Duodenal mucosa (tissue), 2 donors: ENCODE results near the gene C15orf62.

Experiments used
- H3K27ac ChIP-seq: one replicate; pipeline ENCODE4 v1.7.0; 2013; ENCODE audit warnings: low read depth, low read length
- H3K27me3 ChIP-seq, 2 donors: one replicate each; pipeline ENCODE4 v1.7.0; 2013; ENCODE audit warnings: low read length in 2 of 2, control low read depth in 1 of 2; ENCODE audit not compliant: insufficient read depth in 2 of 2, control insufficient read depth in 1 of 2
- H3K36me3 ChIP-seq, 2 donors: one replicate each; pipeline ENCODE4 v1.7.0; 2013; ENCODE audit warnings: low read length in 2 of 2, control low read depth in 1 of 2; ENCODE audit not compliant: insufficient read depth in 2 of 2, control insufficient read depth in 1 of 2
- H3K4me1 ChIP-seq, 2 donors: one replicate each; pipeline ENCODE4 v1.7.0; 2013; ENCODE audit warnings: low read length in 2 of 2, control low read depth in 1 of 2; ENCODE audit not compliant: insufficient read depth in 2 of 2, control insufficient read depth in 1 of 2
- H3K4me3 ChIP-seq, 2 donors: one replicate each; pipeline ENCODE4 v1.7.0; 2013; ENCODE audit warnings: low read length in 2 of 2, low read depth in 1 of 2
- H3K9ac ChIP-seq, 2 donors: one replicate each; pipeline ENCODE4 v1.7.0; 2013; ENCODE audit warnings: low read length in 2 of 2, low read depth in 1 of 2
- H3K9me3 ChIP-seq, 2 donors: one replicate each; pipeline ENCODE4 v1.7.0; 2013; ENCODE audit warnings: low read length in 2 of 2, control low read depth in 1 of 2; ENCODE audit not compliant: control insufficient read depth in 1 of 2

Gene C15orf62

DNA sequence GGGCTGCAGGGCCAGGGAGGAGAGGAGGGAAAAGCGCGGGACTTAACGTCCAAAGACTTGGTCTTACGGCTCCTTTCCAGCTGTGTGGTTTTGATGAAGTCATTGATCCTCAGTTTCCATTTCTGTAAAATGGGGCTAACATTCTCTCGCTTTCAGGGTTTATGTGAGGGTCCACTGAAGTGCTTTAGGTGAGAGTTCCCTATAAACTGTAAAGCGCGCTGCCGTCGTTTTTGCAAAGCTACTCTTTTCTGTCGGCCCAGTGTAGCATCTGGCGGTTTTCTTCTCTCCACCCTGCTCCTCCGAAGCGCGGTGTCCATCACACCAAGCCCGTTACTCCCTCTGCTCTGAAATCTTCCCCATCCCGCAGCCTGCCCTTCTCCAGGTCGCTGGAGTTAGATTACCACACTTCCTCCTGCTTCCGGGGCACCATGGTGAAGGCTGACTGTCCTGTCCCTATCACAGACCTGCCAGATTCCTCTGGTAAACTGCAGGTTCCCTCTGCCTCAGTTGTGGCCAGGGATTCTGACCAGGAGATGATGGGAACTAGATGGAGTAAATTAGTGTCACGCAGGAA is 38.2 kb downstream of the C15orf62 start:
- no peaks in the 10 kb centered on the region for H3K27me3 ChIP-seq
- H3K27ac ChIP-seq = peak overlapping the region; percentile 50
- H3K4me1 ChIP-seq = peaks cover 28 to 36% of the 10 kb centered on the region in 2 donors
- H3K9me3 ChIP-seq = no peaks in the 10 kb centered on the region
- H3K4me3 ChIP-seq = peak overlapping the region; percentile 99 to 100
- peak overlapping the region; percentile 51 to 100 for H3K9ac ChIP-seq
- peaks cover 9 to 23% of the 10 kb centered on the region in 2 donors for H3K36me3 ChIP-seq

DNA sequence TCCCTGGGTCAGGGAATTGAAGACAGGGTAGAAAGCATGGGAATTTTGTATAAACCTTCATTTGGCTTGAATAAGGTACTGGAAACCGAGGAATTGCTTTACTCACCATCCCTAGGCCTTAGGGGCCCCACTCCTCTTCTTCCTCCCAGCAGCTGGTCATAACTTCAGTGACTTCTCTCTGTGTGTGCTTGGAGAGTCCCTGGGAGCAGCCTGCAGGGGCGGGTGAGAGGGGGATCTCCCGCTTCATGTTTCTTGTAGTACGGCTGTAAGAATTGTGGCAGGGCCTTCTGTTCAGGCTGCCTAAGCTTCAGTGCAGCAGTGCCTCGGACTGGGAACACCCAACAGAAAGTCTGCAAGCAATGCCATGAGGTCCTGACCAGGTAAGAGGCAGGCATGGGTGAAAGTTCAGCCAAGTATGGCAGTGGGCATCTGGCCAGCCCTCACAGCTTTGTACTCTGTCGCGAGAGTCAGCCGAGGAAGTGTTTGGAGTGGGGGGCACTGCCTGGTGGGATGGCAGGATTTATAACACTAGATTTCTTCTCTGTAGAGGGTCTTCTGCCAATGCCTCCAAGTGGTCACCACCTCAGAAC is 39.2 kb downstream of the C15orf62 start:
- Histone ChIP-seq H3K4me3 (peak overlapping the region in 1 of 2 donors; percentile 100), H3K9me3 (no peaks in the 10 kb centered on the region), H3K4me1 (peaks cover 19 to 31% of the 10 kb centered on the region in 2 donors), H3K36me3 (peaks cover 14 to 33% of the 10 kb centered on the region in 2 donors), H3K9ac (no peak overlapping the region), H3K27ac (no peak overlapping the region), H3K27me3 (no peaks in the 10 kb centered on the region)

DNA sequence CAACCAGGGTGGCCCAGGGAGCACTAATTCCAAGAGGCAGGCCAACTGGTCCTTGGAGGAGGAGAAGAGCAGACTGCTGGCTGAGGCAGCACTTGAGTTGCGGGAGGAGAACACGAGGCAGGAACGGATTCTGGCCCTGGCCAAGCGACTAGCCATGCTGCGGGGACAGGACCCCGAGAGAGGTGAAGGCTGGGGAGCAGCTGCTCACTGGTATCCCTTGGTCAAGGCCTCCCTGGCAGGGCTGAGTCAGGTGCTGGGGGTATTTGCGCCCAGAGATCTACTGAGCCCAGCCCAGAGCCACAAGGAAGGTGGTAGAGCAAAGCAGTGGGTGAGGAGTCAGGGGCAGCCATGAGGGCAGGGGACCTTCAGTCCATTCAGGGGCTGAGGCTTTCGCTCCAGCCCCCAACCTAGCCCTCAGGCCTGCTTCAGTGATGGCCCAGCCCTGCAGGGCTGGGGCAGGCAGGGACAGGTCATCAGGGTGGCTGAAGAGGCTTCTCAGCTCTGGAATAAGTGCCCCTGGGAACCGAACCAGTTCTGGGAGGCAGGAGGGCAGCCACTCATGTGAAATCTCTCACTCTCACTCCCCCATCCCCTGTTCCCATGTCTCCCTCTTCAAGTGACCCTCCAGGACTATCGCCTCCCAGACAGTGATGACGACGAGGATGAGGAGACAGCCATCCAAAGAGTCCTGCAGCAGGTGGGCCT is 43.1 kb downstream of the C15orf62 start:
- no peak overlapping the region for H3K9ac ChIP-seq
- H3K4me1 ChIP-seq = peaks cover 11 to 22% of the 10 kb centered on the region in 2 donors
- H3K9me3 ChIP-seq = no peaks in the 10 kb centered on the region
- H3K27ac ChIP-seq = no peak overlapping the region
- H3K4me3 ChIP-seq = no peak overlapping the region
- peaks cover 30 to 52% of the 10 kb centered on the region in 2 donors for H3K36me3 ChIP-seq
- H3K27me3 ChIP-seq = no peaks in the 10 kb centered on the region

DNA sequence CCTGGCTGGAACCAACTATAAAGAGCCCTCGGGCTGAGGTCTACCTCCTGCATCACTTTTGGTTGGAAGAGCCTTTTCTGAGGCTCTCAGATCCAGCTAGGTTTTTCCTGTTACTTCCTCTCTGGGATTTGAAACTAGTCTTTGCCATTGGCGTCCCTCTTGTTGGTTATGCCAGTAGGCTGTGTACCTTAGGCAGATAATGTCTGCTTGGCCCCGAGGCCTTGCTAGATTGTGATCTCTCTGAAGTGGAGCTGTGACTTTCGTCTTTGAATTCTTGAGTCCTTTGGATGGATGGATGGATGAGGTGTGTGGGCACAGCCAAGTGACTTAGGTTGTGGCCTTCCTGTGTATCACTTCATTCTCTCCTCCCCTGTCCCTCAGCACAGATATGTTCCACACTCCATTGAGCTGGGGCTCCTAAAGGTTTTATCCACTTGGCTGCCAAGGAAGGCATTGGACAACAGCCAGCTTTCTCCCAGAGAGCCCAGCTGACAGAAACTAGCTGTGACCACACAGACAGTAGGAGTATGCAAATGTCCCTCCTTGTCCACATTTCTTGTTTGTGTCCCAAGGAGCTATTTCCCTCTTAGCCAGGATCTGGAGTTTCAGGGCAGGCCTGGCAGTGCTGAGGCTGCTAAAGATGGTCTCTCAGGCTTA is 45.4 kb downstream of the C15orf62 start:
- no peak overlapping the region for H3K27ac ChIP-seq
- H3K9ac ChIP-seq = no peak overlapping the region
- H3K9me3 ChIP-seq = no peaks in the 10 kb centered on the region
- H3K36me3 ChIP-seq = peaks cover 30 to 46% of the 10 kb centered on the region in 2 donors
- no peak overlapping the region for H3K4me3 ChIP-seq
- H3K27me3 ChIP-seq = no peaks in the 10 kb centered on the region
- no peaks in the 10 kb centered on the region for H3K4me1 ChIP-seq

DNA sequence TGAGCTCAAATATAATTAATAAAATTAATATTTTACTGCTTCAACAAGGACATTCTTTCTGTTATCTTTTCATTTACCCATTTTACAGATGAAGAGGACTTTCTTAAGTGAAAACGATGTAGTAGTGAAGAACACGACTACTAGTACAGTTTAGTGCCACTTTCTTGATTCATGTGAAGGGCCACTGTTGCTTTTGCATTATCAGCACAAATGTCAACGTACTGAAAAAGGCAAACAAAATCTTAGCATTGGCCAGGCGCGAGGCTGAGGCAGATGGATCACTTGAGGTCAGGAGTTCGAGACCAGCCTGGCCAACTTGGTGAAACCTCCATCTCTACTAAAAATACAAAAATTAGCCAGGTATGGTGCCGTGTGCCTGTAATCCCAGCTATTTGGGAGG is 49.3 kb downstream of the C15orf62 start:
- no peak overlapping the region for H3K27ac ChIP-seq
- no peak overlapping the region for H3K4me3 ChIP-seq
- H3K36me3 ChIP-seq = peaks cover 15 to 18% of the 10 kb centered on the region in 2 donors
- H3K27me3 ChIP-seq = no peaks in the 10 kb centered on the region
- H3K9me3 ChIP-seq = no peaks in the 10 kb centered on the region
- no peak overlapping the region for H3K9ac ChIP-seq
- H3K4me1 ChIP-seq = no peaks in the 10 kb centered on the region

DNA sequence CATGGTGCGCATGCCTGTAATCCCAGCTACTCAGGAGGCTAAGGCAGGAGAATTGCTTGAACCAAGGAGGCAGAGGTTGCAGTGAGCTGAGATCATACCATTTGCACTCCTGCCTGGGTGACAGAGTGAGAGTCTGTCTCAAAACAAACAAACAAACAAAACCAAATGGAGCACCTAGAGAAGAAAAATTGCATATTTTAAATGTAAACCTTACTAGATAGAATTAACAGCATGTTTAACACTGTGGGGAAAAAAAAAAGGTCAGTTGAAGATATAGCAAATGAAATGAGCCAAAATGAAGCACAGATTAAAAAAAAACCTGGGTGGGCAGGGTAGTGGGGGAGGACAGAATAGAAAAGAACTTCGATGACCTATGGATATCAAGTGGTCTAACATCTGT is 51.4 kb downstream of the C15orf62 start:
- Histone ChIP-seq H3K4me1 (peaks cover 0 to 17% of the 10 kb centered on the region in 2 donors), H3K9me3 (no peaks in the 10 kb centered on the region), H3K9ac (no peak overlapping the region), H3K36me3 (no peaks in the 10 kb centered on the region), H3K27ac (no peak overlapping the region), H3K4me3 (no peak overlapping the region), H3K27me3 (no peaks in the 10 kb centered on the region)
